ENCODE measurements around the gene DHRS7C. TPM values are rescaled to one million over a fixed set of nuclear protein-coding genes. Genes with fewer than 3 reads are reported as not detected.
"Not testable (repeated sequence)": the region's sequence is repeated elsewhere in the genome, so short reads cannot be mapped to it uniquely, and the experiment has no call there.

DHRS7C gene
- total RNA-seq, 1 experiment from 2014 or later: not detected

DNA sequence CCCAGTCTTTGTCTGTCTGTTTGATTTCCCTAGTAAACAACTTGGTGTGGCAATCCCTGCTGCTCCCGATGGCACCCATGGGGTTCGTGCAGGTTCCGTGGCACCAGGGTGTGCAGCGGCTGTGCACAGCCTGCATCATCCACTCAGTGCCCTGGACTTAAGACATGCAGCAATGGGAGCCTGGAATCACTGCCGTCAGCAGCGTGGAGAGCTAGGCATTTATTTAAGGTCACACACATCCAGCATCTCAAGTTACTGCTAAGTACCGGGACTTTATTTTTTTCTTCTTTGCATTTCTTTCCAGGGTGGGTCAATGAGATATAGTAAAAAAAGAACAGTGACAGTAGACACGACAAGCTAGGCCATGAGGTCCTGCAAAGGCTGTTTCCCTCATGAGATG, 2.8 kb downstream of the DHRS7C start (continued):
- TF ChIP-seq GRHL2 (CRISPR knock-in tag; IDR thresholded peaks at IDR 0.05; ENCODE audit: insufficient replicate concordance, severe bottlenecking) (no peak), ZNF416 (CRISPR knock-in tag; IDR thresholded peaks at IDR 0.05) (no peak)
- TF ChIP-seq, protein P1, sequence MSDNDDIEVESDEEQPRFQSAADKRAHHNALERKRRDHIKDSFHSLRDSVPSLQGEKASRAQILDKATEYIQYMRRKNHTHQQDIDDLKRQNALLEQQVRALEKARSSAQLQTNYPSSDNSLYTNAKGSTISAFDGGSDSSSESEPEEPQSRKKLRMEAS (CRISPR knock-in tag; IDR thresholded peaks at IDR 0.05): no peak

DNA sequence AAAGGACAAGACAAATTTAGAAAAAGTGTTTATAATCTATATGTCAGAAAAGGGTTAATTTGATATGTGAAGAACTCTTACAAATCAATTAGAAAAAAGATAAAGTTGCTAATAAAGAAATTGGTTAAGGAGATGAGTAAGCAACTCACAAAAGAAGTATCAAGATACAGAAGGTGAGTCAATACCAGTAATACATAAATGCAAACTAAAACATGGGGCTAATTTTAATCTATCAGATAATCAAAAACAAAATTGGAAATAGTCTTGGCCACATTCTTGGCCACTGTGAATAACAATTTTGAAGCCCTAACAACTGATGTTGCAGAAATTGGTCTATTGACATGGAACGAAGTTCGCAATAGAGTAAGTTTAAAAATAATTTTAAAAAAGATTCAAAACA, 6.8 kb downstream of the DHRS7C start:
- ChIA-PET CTCF (interaction anchor here (5.2 kb wide), 1 partner anchor 16 kb away, joined by 27 read pairs; no protein-coding TSS in a partner anchor), POLR2A (no interaction called here)
- Mint-ChIP-seq H3K27ac (no peak overlapping the region), H3K36me3 (no peaks in the 10 kb centered on the region), H3K4me3 (no peak overlapping the region), H3K27me3 (ENCODE audit: low read depth) (no peaks in the 10 kb centered on the region), H3K4me1 (no peaks in the 10 kb centered on the region), H3K9me3 (no peaks in the 10 kb centered on the region)
- DNase-seq (ENCODE audit: low spot score) (no peak), ATAC-seq (no peak)
- TF ChIP-seq ATF1 (CRISPR knock-in tag; IDR thresholded peaks at IDR 0.05): no peak
- TF ChIP-seq ZNF317 (CRISPR knock-in tag; IDR thresholded peaks at IDR 0.05; ENCODE audit: borderline replicate concordance, low read depth): no peak
- TF ChIP-seq TEAD1 (CRISPR knock-in tag; IDR thresholded peaks at IDR 0.05): no peak
- no peak for TF ChIP-seq RELA (CRISPR knock-in tag; IDR thresholded peaks at IDR 0.05; ENCODE audit: borderline replicate concordance)
- TF ChIP-seq, protein P2, sequence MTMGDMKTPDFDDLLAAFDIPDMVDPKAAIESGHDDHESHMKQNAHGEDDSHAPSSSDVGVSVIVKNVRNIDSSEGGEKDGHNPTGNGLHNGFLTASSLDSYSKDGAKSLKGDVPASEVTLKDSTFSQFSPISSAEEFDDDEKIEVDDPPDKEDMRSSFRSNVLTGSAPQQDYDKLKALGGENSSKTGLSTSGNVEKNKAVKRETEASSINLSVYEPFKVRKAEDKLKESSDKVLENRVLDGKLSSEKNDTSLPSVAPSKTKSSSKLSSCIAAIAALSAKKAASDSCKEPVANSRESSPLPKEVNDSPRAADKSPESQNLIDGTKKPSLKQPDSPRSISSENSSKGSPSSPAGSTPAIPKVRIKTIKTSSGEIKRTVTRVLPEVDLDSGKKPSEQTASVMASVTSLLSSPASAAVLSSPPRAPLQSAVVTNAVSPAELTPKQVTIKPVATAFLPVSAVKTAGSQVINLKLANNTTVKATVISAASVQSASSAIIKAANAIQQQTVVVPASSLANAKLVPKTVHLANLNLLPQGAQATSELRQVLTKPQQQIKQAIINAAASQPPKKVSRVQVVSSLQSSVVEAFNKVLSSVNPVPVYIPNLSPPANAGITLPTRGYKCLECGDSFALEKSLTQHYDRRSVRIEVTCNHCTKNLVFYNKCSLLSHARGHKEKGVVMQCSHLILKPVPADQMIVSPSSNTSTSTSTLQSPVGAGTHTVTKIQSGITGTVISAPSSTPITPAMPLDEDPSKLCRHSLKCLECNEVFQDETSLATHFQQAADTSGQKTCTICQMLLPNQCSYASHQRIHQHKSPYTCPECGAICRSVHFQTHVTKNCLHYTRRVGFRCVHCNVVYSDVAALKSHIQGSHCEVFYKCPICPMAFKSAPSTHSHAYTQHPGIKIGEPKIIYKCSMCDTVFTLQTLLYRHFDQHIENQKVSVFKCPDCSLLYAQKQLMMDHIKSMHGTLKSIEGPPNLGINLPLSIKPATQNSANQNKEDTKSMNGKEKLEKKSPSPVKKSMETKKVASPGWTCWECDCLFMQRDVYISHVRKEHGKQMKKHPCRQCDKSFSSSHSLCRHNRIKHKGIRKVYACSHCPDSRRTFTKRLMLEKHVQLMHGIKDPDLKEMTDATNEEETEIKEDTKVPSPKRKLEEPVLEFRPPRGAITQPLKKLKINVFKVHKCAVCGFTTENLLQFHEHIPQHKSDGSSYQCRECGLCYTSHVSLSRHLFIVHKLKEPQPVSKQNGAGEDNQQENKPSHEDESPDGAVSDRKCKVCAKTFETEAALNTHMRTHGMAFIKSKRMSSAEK (CRISPR knock-in tag; IDR thresholded peaks at IDR 0.05; ENCODE audit: borderline replicate concordance): no peak
- TF ChIP-seq TP53 (CRISPR knock-in tag; IDR thresholded peaks at IDR 0.05): no peak
- TF ChIP-seq NR2C2 (CRISPR knock-in tag; IDR thresholded peaks at IDR 0.05): no peak
- TF ChIP-seq, protein P3, sequence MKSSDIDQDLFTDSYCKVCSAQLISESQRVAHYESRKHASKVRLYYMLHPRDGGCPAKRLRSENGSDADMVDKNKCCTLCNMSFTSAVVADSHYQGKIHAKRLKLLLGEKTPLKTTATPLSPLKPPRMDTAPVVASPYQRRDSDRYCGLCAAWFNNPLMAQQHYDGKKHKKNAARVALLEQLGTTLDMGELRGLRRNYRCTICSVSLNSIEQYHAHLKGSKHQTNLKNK (CRISPR knock-in tag; IDR thresholded peaks at IDR 0.05): no peak
- TF ChIP-seq NFATC4 (CRISPR knock-in tag; IDR thresholded peaks at IDR 0.05): no peak
- no peak for TF ChIP-seq NFE2L1 (CRISPR knock-in tag; IDR thresholded peaks at IDR 0.05)
- TF ChIP-seq, protein P1 (CRISPR knock-in tag; IDR thresholded peaks at IDR 0.05): no peak
- TF ChIP-seq, protein P4, sequence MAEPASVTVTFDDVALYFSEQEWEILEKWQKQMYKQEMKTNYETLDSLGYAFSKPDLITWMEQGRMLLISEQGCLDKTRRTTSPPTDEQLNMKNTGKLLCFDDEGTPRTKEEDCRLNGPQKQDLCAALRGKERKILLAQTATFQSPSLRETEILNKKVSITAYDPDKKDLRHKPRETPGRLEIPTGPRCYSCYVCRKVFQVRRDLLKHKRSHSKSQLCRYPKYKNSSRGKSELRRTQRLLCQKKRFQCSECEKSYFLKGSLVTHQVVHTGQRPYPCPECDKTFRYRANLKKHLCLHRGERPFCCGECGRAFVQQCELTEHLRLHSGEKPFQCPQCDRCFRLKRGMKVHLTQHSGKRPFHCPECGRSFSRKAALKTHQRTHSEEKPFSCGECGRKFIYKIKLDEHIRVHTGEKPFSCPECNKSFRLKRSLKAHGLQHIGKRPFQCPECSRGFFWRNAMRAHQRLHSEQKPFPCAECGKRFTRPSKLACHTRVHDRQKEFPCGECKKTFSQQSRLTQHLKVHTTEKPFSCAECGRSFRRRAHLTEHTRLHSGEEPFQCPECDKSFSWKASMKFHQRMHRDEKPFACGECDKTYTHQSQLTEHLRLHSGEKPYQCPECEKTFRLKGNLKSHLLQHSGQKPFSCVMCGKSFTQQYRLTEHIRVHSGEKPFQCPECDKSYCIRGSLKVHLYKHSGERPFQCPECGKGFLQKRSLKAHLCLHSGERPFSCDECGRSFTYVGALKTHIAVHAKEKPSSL (CRISPR knock-in tag; conservative IDR thresholded peaks at IDR 0.05): no peak
- no peak for TF ChIP-seq NFYB (CRISPR knock-in tag; conservative IDR thresholded peaks at IDR 0.05; ENCODE audit: low read depth)
- TF ChIP-seq IRF2 (CRISPR knock-in tag; IDR thresholded peaks at IDR 0.05; ENCODE audit: borderline replicate concordance, low read depth): no peak
- TF ChIP-seq, protein P5, sequence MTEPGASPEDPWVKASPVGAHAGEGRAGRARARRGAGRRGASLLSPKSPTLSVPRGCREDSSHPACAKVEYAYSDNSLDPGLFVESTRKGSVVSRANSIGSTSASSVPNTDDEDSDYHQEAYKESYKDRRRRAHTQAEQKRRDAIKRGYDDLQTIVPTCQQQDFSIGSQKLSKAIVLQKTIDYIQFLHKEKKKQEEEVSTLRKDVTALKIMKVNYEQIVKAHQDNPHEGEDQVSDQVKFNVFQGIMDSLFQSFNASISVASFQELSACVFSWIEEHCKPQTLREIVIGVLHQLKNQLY (CRISPR knock-in tag; IDR thresholded peaks at IDR 0.05): no peak
- TF ChIP-seq, protein P6, sequence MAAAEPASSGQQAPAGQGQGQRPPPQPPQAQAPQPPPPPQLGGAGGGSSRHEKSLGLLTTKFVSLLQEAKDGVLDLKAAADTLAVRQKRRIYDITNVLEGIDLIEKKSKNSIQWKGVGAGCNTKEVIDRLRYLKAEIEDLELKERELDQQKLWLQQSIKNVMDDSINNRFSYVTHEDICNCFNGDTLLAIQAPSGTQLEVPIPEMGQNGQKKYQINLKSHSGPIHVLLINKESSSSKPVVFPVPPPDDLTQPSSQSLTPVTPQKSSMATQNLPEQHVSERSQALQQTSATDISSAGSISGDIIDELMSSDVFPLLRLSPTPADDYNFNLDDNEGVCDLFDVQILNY (CRISPR knock-in tag; IDR thresholded peaks at IDR 0.05): no peak
- no peak for TF ChIP-seq SOX15 (CRISPR knock-in tag; IDR thresholded peaks at IDR 0.05)
- no peak for TF ChIP-seq ZNF219 (CRISPR knock-in tag; IDR thresholded peaks at IDR 0.05; ENCODE audit: borderline replicate concordance)
- no peak for TF ChIP-seq ZNF232 (CRISPR knock-in tag; IDR thresholded peaks at IDR 0.05)

DNA sequence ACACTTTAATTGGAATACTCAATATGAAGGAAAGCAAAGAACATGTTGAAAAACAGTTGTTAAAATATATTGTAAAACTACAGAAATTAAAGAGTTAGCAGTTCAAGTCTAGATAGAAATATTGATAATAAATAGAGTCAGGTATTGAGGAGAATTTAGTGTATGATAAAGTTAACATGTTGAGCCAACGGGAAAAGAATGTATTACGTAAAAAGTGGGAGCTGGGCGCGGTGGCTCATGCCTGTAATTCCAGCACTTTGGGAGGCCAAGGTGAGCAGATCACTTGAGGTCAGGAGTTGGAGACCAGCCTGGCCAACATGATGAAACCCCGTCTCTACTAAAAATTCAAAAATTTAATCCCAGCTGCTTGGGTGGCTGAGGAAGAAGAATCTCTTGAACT, 7.9 kb downstream of the DHRS7C start:
- CTCF ChIA-PET: interaction anchor here (0.6 to 2.3 kb wide), 2 partner anchors 15 to 168 kb away, joined by 3 to 10 read pairs; no protein-coding TSS in a partner anchor
- H3K36me3 Mint-ChIP-seq; H3K9me3 Mint-ChIP-seq; ATAC-seq; POLR2A ChIA-PET; H3K4me3 Mint-ChIP-seq; DNase-seq (ENCODE audit: low spot score); H3K27me3 Mint-ChIP-seq (ENCODE audit: low read depth); H3K4me1 Mint-ChIP-seq; H3K27ac Mint-ChIP-seq: not testable (repeated sequence)

All from WTC11 (cell line).